GM12878 (cell line): ENCODE results near the gene ADK.

Experiments
- CBX5 ChIP-seq: sonication (generic); IDR thresholded peaks from 2 replicates; pipeline ENCODE4 v1.6.1; 2016; ENCODE audit warnings: low read depth, moderate library complexity, mild to moderate bottlenecking, inconsistent platforms
- EZH2 ChIP-seq: IDR thresholded peaks from 2 replicates; pipeline ENCODE4 v1.6.1; 2012; ENCODE audit warnings: low read depth, mild to moderate bottlenecking, control low read depth, inconsistent platforms, low read length, borderline replicate concordance; ENCODE audit not compliant: control insufficient read depth
- HDAC6 ChIP-seq: fragments of 200-600 bp; sonication (generic); IDR thresholded peaks from one replicate; pipeline ENCODE4 v1.8.0; 2017; ENCODE audit warnings: antibody characterized with exemption; ENCODE audit not compliant: unreplicated experiment
- MAX ChIP-seq: IDR thresholded peaks from 2 replicates; pipeline ENCODE4 v1.6.1; 2012; ENCODE audit warnings: low read depth, low read length, improper control_type of control experiment
- MXI1 ChIP-seq: fragments of 150-350 bp; IDR thresholded peaks from 2 replicates; pipeline ENCODE4 v1.6.1; 2011; ENCODE audit warnings: low read depth, mild to moderate bottlenecking, inconsistent platforms, low read length, improper control_type of control experiment
- SMC3 ChIP-seq: IDR thresholded peaks from 2 replicates; pipeline ENCODE4 v1.6.1; 2011; ENCODE audit warnings: low read length, improper control_type of control experiment, borderline replicate concordance
- YBX1 ChIP-seq: fragments of 450-650 bp; IDR thresholded peaks from 2 replicates; pipeline ENCODE4 v1.6.1; 2016; ENCODE audit warnings: antibody characterized with exemption

DNA sequence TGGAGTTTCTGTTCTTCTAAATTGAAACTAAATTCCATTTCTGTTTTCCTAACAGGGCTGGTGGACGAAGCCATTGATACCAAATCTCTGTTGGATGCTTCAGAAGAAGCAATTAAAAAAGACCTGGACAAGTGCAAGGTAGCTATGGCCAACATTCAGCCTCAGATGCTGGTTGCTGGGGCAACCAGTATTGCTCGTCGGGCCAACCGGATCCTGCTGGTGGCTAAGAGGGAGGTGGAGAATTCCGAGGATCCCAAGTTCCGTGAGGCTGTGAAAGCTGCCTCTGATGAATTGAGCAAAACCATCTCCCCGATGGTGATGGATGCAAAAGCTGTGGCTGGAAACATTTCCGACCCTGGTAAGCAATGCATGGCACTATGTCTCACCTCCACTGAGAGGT lies 46.0 kb upstream of the ADK start:
- TF ChIP-seq YBX1: no peak
- TF ChIP-seq EZH2: no peak
- TF ChIP-seq HDAC6: no peak
- TF ChIP-seq SMC3: no peak
- no peak for TF ChIP-seq CBX5
- no peak for TF ChIP-seq MXI1
- TF ChIP-seq MAX: no peak
